OCI-LY7 (cell line): ENCODE measurements around the gene XDH. TPM values are rescaled to one million over a fixed set of nuclear protein-coding genes. Genes with fewer than 3 reads are reported as not detected.

Experiments used
- BruUV-seq: library from RNA; stranded (reverse); fragments of 400-500 nt; replicated peaks from 2 replicates; lab custom pipeline; 2021; lab: Mats Ljungman, UMichigan
- CTCF ChIA-PET: fragments of 300-600 bp; sonication (Branson Sonifier 250); formaldehyde crosslinking; loops from one replicate; lab custom pipeline; 2022; ENCODE audit warnings: antibody characterized with exemption; ENCODE audit not compliant: unreplicated experiment; lab: Charles Lee
- POLR2A ChIA-PET: fragments of 300-600 bp; sonication (Branson Sonifier 250); formaldehyde crosslinking; loops from one replicate; lab custom pipeline; 2022; ENCODE audit warnings: antibody characterized with exemption; lab: Charles Lee
- DNase-seq: peaks from one replicate; pipeline ENCODE4 v3.0.0-alpha.2; 2015; ENCODE audit warnings: low spot score
- H2AFZ ChIP-seq: fragments of 200-600 bp; sonication (generic), shearing (Covaris generic); 2 replicates; pipeline ENCODE4 v1.6.1; 2014; ENCODE audit warnings: mild to moderate bottlenecking, antibody characterized with exemption, low read length, moderate library complexity
- H3K27ac ChIP-seq: fragments of 200-600 bp; sonication (generic); 2 replicates; pipeline ENCODE4 v1.5.1; 2014; ENCODE audit warnings: mixed run types, low read depth, mild to moderate bottlenecking, moderate library complexity, low read length, inconsistent platforms; ENCODE audit not compliant: poor library complexity, severe bottlenecking
- H3K36me3 ChIP-seq: fragments of 200-600 bp; sonication (generic); 2 replicates; pipeline ENCODE4 v1.6.1; 2014; ENCODE audit warnings: mild to moderate bottlenecking, antibody characterized with exemption, low read length, moderate library complexity, mixed read lengths; ENCODE audit not compliant: insufficient read depth
- H3K4me1 ChIP-seq: fragments of 200-600 bp; sonication (generic); 2 replicates; pipeline ENCODE4 v1.5.1; 2014; ENCODE audit warnings: mild to moderate bottlenecking, low read length; ENCODE audit not compliant: insufficient read depth, poor library complexity, severe bottlenecking
- H3K4me2 ChIP-seq: fragments of 200-600 bp; sonication (generic); 2 replicates; pipeline ENCODE4 v1.6.1; 2014; ENCODE audit warnings: mild to moderate bottlenecking, low read length
- H3K4me3 ChIP-seq: fragments of 200-600 bp; sonication (generic); 2 replicates; pipeline ENCODE4 v1.5.1; 2014; ENCODE audit warnings: mild to moderate bottlenecking, low read depth, low read length; ENCODE audit not compliant: poor library complexity, severe bottlenecking
- H3K79me2 ChIP-seq: fragments of 200-600 bp; sonication (generic); 2 replicates; pipeline ENCODE4 v1.6.1; 2016; ENCODE audit warnings: low read depth, mild to moderate bottlenecking, low read length, moderate library complexity, mixed read lengths; ENCODE audit not compliant: insufficient read depth
- H3K9me2 ChIP-seq: fragments of 200-600 bp; sonication (generic); 2 replicates; pipeline ENCODE4 v1.6.1; 2016; ENCODE audit warnings: mild to moderate bottlenecking, low read length, mixed read lengths; ENCODE audit not compliant: insufficient read depth
- H3K9me3 ChIP-seq: fragments of 200-600 bp; sonication (generic); 2 replicates; pipeline ENCODE4 v1.6.1; 2014; ENCODE audit warnings: mild to moderate bottlenecking, mixed run types, low read length, mixed read lengths
- H4K20me1 ChIP-seq: fragments of 200-600 bp; sonication (generic); 2 replicates; pipeline ENCODE4 v1.6.1; 2014; ENCODE audit warnings: mild to moderate bottlenecking, antibody characterized with exemption, low read length, moderate library complexity, mixed read lengths; ENCODE audit not compliant: insufficient read depth
- EZH2phosphoT487 ChIP-seq: fragments of 200-600 bp; sonication (generic); IDR thresholded peaks from 2 replicates; pipeline ENCODE4 v1.6.1; 2018; ENCODE audit warnings: low read depth, borderline replicate concordance, mild to moderate bottlenecking, mixed run types, antibody characterized with exemption, low read length, moderate library complexity, mixed read lengths
- intact Hi-C: fragments of 100-400 bp; cut with micrococcal nuclease; formaldehyde crosslinking; loops from one replicate; pipeline ENCODE4 v1.10.0; 2022; ENCODE audit not compliant: unreplicated experiment
- total RNA-seq, 2 experiments: library from RNA; depleted of rRNA in 1 of 2; stranded (reverse); fragments of >200 nt in 1 of 2; shearing (Covaris generic) in 1 of 2; gene quantifications; 2 replicates each; pipeline ENCODE4 v1.2.3, GENCODE V29; 2014 to 2022
- TF ChIP-seq, protein P1 (sequence below): fragments of 200-600 bp; sonication (generic); conservative IDR thresholded peaks from 2 replicates; pipeline ENCODE4 v1.5.1; 2014; ENCODE audit warnings: mild to moderate bottlenecking, antibody characterized with exemption, low read length, moderate library complexity, mixed read lengths

The XDH gene
- total RNA-seq, 2 experiments from 2014 or later = not detected

DNA sequence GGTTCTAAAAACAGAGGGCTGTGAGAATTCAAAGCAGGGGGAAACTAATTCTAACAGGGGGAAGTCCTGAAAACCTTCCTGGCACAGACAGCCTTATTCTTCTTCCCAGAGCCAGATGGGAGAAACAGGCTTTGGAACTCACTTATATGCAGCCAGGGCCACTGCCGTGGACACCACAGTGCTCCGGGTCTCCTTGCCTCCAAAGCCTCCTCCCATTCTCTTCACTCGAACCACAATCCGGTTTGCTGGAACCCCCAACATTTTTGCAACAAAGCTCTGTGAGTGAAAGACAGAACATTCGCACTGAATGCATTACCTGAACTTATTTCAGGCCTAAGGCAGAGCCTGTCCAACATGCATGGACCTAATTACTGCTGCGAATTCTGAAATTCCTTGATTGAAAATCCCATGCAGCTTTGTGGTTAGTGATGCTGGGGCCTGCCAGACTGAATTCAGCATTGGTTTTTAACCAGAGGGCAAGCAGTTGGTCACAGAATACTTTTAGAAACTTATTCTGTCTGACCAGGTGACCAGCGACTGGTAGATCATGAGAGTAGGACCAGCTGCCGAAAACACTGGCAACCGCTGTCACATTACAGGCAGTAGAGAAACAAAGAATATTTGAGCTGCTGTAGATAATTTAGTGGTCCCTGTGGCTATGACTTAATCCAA is 48.6 kb downstream of the XDH start:
- POLR2A ChIA-PET = interaction anchor here (1.5 kb wide), 1 partner anchor 11 kb away, joined by 4 read pairs; no protein-coding TSS in a partner anchor

DNA sequence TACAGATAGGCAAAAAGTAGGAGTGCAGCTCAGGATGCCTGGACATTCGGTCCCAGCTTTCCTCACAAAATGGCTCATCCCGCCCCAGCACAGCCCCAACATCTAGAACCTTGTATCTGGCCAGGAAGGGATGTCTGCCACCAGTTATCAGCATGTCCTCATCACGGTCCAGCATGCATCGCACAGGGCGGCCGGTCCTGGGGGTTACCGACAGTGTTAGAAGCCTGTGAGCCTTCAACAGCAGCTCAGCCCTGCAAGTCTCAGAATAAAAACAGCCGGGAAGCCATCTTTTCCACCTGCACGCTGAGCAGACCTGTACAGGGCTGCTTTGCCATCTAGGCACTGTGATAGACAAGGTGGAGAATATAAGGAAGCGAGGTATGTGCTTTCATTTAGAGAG is 49.2 kb downstream of the XDH start:
- Histone ChIP-seq H3K9me2 (no peaks in the 10 kb centered on the region), H3K4me2 (no peak overlapping the region), H3K9me3 (no peaks in the 10 kb centered on the region), H3K4me1 (no peaks in the 10 kb centered on the region), H3K36me3 (no peaks in the 10 kb centered on the region), H2AFZ (no peak overlapping the region), H4K20me1 (no peaks in the 10 kb centered on the region), H3K4me3 (no peak overlapping the region), H3K79me2 (no peaks in the 10 kb centered on the region), H3K27ac (no peak overlapping the region)
- DNase-seq = no peak
- POLR2A ChIA-PET = interaction anchor here (1.5 kb wide), 1 partner anchor 10 kb away, joined by 4 read pairs; no protein-coding TSS in a partner anchor
- CTCF ChIA-PET = no interaction called here
- TF ChIP-seq, protein P1, sequence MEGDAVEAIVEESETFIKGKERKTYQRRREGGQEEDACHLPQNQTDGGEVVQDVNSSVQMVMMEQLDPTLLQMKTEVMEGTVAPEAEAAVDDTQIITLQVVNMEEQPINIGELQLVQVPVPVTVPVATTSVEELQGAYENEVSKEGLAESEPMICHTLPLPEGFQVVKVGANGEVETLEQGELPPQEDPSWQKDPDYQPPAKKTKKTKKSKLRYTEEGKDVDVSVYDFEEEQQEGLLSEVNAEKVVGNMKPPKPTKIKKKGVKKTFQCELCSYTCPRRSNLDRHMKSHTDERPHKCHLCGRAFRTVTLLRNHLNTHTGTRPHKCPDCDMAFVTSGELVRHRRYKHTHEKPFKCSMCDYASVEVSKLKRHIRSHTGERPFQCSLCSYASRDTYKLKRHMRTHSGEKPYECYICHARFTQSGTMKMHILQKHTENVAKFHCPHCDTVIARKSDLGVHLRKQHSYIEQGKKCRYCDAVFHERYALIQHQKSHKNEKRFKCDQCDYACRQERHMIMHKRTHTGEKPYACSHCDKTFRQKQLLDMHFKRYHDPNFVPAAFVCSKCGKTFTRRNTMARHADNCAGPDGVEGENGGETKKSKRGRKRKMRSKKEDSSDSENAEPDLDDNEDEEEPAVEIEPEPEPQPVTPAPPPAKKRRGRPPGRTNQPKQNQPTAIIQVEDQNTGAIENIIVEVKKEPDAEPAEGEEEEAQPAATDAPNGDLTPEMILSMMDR = no peak
- intact Hi-C loops = no loop called here
- BruUV-seq = no TSS peak

More for the DNA sequence above, 48.6 kb downstream of the XDH start:
- H3K4me3 ChIP-seq = no peak overlapping the region
- intact Hi-C loops = no loop called here
- H3K27ac ChIP-seq = no peak overlapping the region
- DNase-seq = no peak
- H3K9me3 ChIP-seq = no peaks in the 10 kb centered on the region
- H3K79me2 ChIP-seq = no peaks in the 10 kb centered on the region
- H3K4me1 ChIP-seq = no peaks in the 10 kb centered on the region
- H3K36me3 ChIP-seq = no peaks in the 10 kb centered on the region
- TF ChIP-seq, protein P1 = no peak
- TF ChIP-seq EZH2phosphoT487 = no peak
- no peak overlapping the region for H2AFZ ChIP-seq
- H3K4me2 ChIP-seq = no peak overlapping the region
- no TSS peak for BruUV-seq
- CTCF ChIA-PET = no interaction called here
- no peaks in the 10 kb centered on the region for H4K20me1 ChIP-seq
- H3K9me2 ChIP-seq = no peaks in the 10 kb centered on the region

DNA sequence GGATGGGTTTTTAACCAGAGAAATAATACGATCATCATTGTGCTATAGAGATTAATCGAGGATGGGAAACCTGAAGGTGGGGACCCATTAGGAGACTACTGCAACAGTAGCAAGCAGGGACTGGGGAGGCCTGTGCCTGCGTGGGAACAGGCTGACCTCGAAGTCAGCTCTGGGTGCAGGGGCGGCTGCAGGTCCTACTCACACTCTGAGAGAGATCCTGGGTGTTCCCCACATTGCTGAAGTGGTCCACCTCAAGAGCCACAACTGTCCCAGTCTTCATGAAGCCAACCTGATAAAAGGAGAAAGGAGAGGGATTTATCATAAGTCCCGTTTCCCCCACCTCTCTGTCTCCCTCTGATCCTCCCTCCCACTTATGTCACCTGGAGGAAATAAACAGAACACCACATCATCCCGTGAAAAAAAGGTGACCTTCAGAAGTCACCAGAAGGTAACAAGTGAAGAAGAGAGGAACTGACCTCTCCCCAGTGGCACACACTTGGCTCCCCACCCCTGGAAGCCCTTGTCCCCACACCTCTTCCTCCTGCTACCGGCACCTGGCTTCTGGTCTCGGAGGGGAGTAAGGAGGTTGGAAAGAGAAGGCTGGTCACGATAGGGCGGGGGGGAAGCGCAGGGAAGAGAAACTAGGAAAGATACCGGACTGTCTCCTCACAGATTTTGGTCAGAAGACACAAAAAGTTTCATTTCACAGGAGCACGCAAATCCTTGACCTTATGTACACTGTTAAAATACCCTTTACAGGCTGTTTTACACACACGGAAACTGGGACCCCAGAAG is 50.4 kb downstream of the XDH start:
- Histone ChIP-seq H3K79me2 (no peaks in the 10 kb centered on the region), H3K4me2 (no peak overlapping the region), H2AFZ (no peak overlapping the region), H3K4me1 (no peaks in the 10 kb centered on the region), H4K20me1 (no peaks in the 10 kb centered on the region), H3K27ac (no peak overlapping the region), H3K36me3 (no peaks in the 10 kb centered on the region), H3K9me2 (no peaks in the 10 kb centered on the region), H3K4me3 (no peak overlapping the region), H3K9me3 (no peaks in the 10 kb centered on the region)
- TF ChIP-seq EZH2phosphoT487 = no peak
- TF ChIP-seq, protein P1 = no peak
- ChIA-PET CTCF (no interaction called here), POLR2A (interaction anchor here (1.5 kb wide), 1 partner anchor 9 kb away, joined by 4 read pairs; no protein-coding TSS in a partner anchor)
- no TSS peak for BruUV-seq
- intact Hi-C loops = no loop called here
- DNase-seq = no peak
